Stimulated activated CD4-positive, alpha-beta T cell treated with anti-CD3 and anti-CD28 coated beads, Interleukin-1b, Interleukin-23, amount 100 ng/mL, for 1 hour (primary cell): ENCODE data around the gene ZBTB34.

Source experiments
- DNase-seq, 2 donors: peaks; one replicate each; pipeline ENCODE4 v3.0.0-alpha.2; 2020; ENCODE audit warnings: low read depth in 2 of 2

The ZBTB34 gene

GRCh38 chr9:126842977-126843799 is 17.3 kb upstream of the ZBTB34 start:
- DNase-seq = no peak

GRCh38 chr9:126844085-126844484 is 16.4 kb upstream of the ZBTB34 start:
- no peak for DNase-seq

GRCh38 chr9:126847051-126847450 is 13.4 kb upstream of the ZBTB34 start:
- DNase-seq = no peak

- no peak for DNase-seq
These were observed 10.7 kb upstream of the ZBTB34 start for GRCh38 chr9:126849591-126850225.

GRCh38 chr9:126851286-126851880 is 9.1 kb upstream of the ZBTB34 start:
- no peak for DNase-seq

- no peak for DNase-seq
These were observed 8.3 kb upstream of the ZBTB34 start for GRCh38 chr9:126852086-126852688.

- DNase-seq = no peak
These were observed 6.8 kb upstream of the ZBTB34 start for GRCh38 chr9:126853667-126854066.

GRCh38 chr9:126854734-126855133 is 5.7 kb upstream of the ZBTB34 start:
- no peak for DNase-seq

GRCh38 chr9:126856326-126856877 is 4.0 kb upstream of the ZBTB34 start:
- no peak for DNase-seq

- no peak for DNase-seq
These were observed 3.0 kb upstream of the ZBTB34 start for GRCh38 chr9:126857261-126857960.

- no peak for DNase-seq
These were observed 1.3 kb upstream of the ZBTB34 start for GRCh38 chr9:126859111-126859510.

- no peak for DNase-seq
These were observed 473 bp downstream of the ZBTB34 start for GRCh38 chr9:126860757-126861466.

- DNase-seq = no peak
These were observed 1.3 kb downstream of the ZBTB34 start for GRCh38 chr9:126861707-126862103.

- DNase-seq = no peak
These were observed 1.8 kb downstream of the ZBTB34 start for GRCh38 chr9:126862104-126862761.

GRCh38 chr9:126864771-126865170 is 4.3 kb downstream of the ZBTB34 start:
- DNase-seq = no peak

- DNase-seq = no peak
These were observed 8.9 kb downstream of the ZBTB34 start for GRCh38 chr9:126869368-126869767.

- DNase-seq = no peak
These were observed 12.1 kb downstream of the ZBTB34 start for GRCh38 chr9:126872516-126872915.

GRCh38 chr9:126874546-126875314 is 14.3 kb downstream of the ZBTB34 start:
- no peak for DNase-seq

- DNase-seq = no peak
These were observed 15.5 kb downstream of the ZBTB34 start for GRCh38 chr9:126875756-126876510.
